ENCODE measurements around the gene PNCK. TPM values are rescaled to one million over a fixed set of nuclear protein-coding genes. Genes with fewer than 3 reads are reported as not detected.

PNCK gene
- total RNA-seq, 1 experiment from 2014 or later = 0.84 TPM

- DNase-seq (ENCODE audit: low read depth, low spot score) (no peak), ATAC-seq (no peak)
- no peak overlapping the region for H3K9ac ChIP-seq (ENCODE audit: low read length)
- no peak for TF ChIP-seq YY1 (IDR thresholded peaks at IDR 0.05; ENCODE audit: extremely low read depth, insufficient replicate concordance, low read depth, low read length)
- no peak for TF ChIP-seq CEBPB (IDR thresholded peaks at IDR 0.05; ENCODE audit: low read depth)
- no peak for TF ChIP-seq ELF1 (IDR thresholded peaks at IDR 0.05; ENCODE audit: borderline replicate concordance, low read depth)
- no peak for TF ChIP-seq POLR2AphosphoS5 (IDR thresholded peaks at IDR 0.05; ENCODE audit: low read depth, low read length)
- no peak for TF ChIP-seq SRF (IDR thresholded peaks at IDR 0.05; ENCODE audit: low read depth)
- TF ChIP-seq REST (IDR thresholded peaks at IDR 0.05; ENCODE audit: low read depth) = no peak
- TF ChIP-seq EZH2phosphoT487 (IDR thresholded peaks at IDR 0.05; ENCODE audit: borderline replicate concordance) = no peak
- H4K20me1 ChIP-seq (ENCODE audit: insufficient read depth) = no peaks in the 10 kb centered on the region
- intact Hi-C loops (cut with micrococcal nuclease) = no loop called here
- H2AFZ ChIP-seq (ENCODE audit: low read depth, low read length, poor library complexity, severe bottlenecking) = no peak overlapping the region
- no TSS peak for BruUV-seq (replicated peaks)
- H3K4me2 ChIP-seq (ENCODE audit: low read length) = no peak overlapping the region
- H3K79me2 ChIP-seq (ENCODE audit: insufficient read depth, low read length) = no peaks in the 10 kb centered on the region
- no peak overlapping the region for H3K4me3 ChIP-seq (replicated peaks in 1 of 2; ENCODE audit: low read depth in 1 of 2, low read length in 2 of 2)
- no peaks in the 10 kb centered on the region for H3K9me2 ChIP-seq (ENCODE audit: insufficient read depth)
- H3K27me3 ChIP-seq (ENCODE audit: insufficient read depth, low read length) = no peaks in the 10 kb centered on the region
- H3K4me1 ChIP-seq (ENCODE audit: control insufficient read depth in 1 of 2, insufficient read depth in 2 of 2, low read length in 2 of 2) = peaks cover 0 to 14% of the 10 kb centered on the region in 2 experiments; a peak in 2 of 4 replicates
- H3K9me3 ChIP-seq (ENCODE audit: control insufficient read depth in 1 of 2, insufficient read depth in 1 of 2, low read depth in 1 of 2, low read length in 2 of 2) = no peaks in the 10 kb centered on the region
- ChIA-PET CTCF (interaction anchor here (1.4 kb wide), 1 partner anchor 10 kb away, joined by 3 read pairs; no protein-coding TSS in a partner anchor), POLR2A (no interaction called here), RAD21 (ENCODE audit: low non-redundant PET in 1 of 2, low total read pairs in 2 of 2, uncharacterized antibody in 2 of 2, unreplicated experiment in 2 of 2) (no interaction called here)
- H3K27ac ChIP-seq (ENCODE audit: low read depth, low read length) = no peak overlapping the region
- H3K36me3 ChIP-seq (ENCODE audit: control insufficient read depth in 1 of 2, insufficient read depth in 2 of 2, low read length in 2 of 2) = no peaks in the 10 kb centered on the region
Observed at GRCh38 chrX:153650959-153651358, 22.7 kb downstream of the PNCK start.
